Loucy (cell line): ENCODE results near the gene RPS6KA4.

Source experiments
- EZH2phosphoT487 ChIP-seq: fragments of 200-600 bp; IDR thresholded peaks from 2 replicates; pipeline ENCODE4 v1.6.1; 2018; ENCODE audit warnings: antibody characterized with exemption, mild to moderate bottlenecking, moderate library complexity, borderline replicate concordance
- TF ChIP-seq, protein P1 (sequence below): fragments of 200-600 bp; sonication (generic); conservative IDR thresholded peaks from 2 replicates; pipeline ENCODE4 v1.5.1; 2014; ENCODE audit warnings: mild to moderate bottlenecking, antibody characterized with exemption, low read length

- TF ChIP-seq, protein P1, sequence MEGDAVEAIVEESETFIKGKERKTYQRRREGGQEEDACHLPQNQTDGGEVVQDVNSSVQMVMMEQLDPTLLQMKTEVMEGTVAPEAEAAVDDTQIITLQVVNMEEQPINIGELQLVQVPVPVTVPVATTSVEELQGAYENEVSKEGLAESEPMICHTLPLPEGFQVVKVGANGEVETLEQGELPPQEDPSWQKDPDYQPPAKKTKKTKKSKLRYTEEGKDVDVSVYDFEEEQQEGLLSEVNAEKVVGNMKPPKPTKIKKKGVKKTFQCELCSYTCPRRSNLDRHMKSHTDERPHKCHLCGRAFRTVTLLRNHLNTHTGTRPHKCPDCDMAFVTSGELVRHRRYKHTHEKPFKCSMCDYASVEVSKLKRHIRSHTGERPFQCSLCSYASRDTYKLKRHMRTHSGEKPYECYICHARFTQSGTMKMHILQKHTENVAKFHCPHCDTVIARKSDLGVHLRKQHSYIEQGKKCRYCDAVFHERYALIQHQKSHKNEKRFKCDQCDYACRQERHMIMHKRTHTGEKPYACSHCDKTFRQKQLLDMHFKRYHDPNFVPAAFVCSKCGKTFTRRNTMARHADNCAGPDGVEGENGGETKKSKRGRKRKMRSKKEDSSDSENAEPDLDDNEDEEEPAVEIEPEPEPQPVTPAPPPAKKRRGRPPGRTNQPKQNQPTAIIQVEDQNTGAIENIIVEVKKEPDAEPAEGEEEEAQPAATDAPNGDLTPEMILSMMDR, result no peak
- no peak for TF ChIP-seq EZH2phosphoT487
Measured at GRCh38 chr11:64317325-64317960, 41.5 kb upstream of the RPS6KA4 start, which contains the start of gene TRMT112.
